ENCODE results near the gene IQCE. TPM values are rescaled to one million over a fixed set of nuclear protein-coding genes. Genes with fewer than 3 reads are reported as not detected.

Gene IQCE
- total and polyA plus RNA-seq, 11 donors, result 5.0 to 14.1 (median 10.3) TPM

- intact Hi-C loops (cut with DNase I), result loop anchor here in 3 of 10 donors (2.0 to 5.0 kb wide), 3 partner anchors 21 to 56 kb away; no protein-coding TSS in a partner anchor
- Histone ChIP-seq H3K4me3 (no peak overlapping the region), H3K27ac (peak overlapping the region in 8 of 12 donors; percentile 71 to 91 (median 84)), H3K36me3 (peaks cover 0 to 11% (median 5%) of the 10 kb centered on the region in 9 donors), H3K9me3 (no peaks in the 10 kb centered on the region), H3K4me1 (peaks cover 3 to 44% (median 28%) of the 10 kb centered on the region in 12 donors), H3K27me3 (no peaks in the 10 kb centered on the region)
- TF ChIP-seq CTCF (IDR thresholded peaks at IDR 0.05) (peak in 1 of 12 donors; percentile 6), POLR2A (IDR thresholded peaks at IDR 0.05) (no peak)
- ATAC-seq, result no peak
- 86 to 90% (median 88%) methylated on average over 20 to 38 of the region's 38 CpGs for WGBS, 4 donors
- no peak for DNase-seq
Observed at GRCh38 chr7:2605608-2606538, 47.1 kb downstream of the IQCE start.

GRCh38 chr7:2606539-2606936, 47.8 kb downstream of the IQCE start:
- DNase-seq (peak in 1 of 5 donors; percentile 52), ATAC-seq (peak in 2 of 4 donors; percentile 1 to 18)
- no peaks in the 10 kb centered on the region for H3K27me3 ChIP-seq
- TF ChIP-seq CTCF (IDR thresholded peaks at IDR 0.05), result no peak
- no peak for TF ChIP-seq POLR2A (IDR thresholded peaks at IDR 0.05)
- H3K27ac ChIP-seq, result peak overlapping the region in 11 of 12 donors; percentile 68 to 91 (median 81)
- WGBS, 4 donors, result 55 to 73% (median 61%) methylated on average over 16 of the region's 16 CpGs
- H3K4me1 ChIP-seq, result peaks cover 3 to 49% (median 28%) of the 10 kb centered on the region in 12 donors
- peak overlapping the region in 5 of 12 donors; percentile 7 to 21 (median 13) for H3K4me3 ChIP-seq
- peaks cover 0 to 4% (median 0%) of the 10 kb centered on the region in 9 donors for H3K36me3 ChIP-seq
- intact Hi-C loops (cut with DNase I), result loop anchor here in 3 of 10 donors (2.0 to 5.0 kb wide), 3 partner anchors 20 to 56 kb away; no protein-coding TSS in a partner anchor
- no peaks in the 10 kb centered on the region for H3K9me3 ChIP-seq

- Histone ChIP-seq H3K4me1 (peaks cover 3 to 51% (median 28%) of the 10 kb centered on the region in 12 donors), H3K36me3 (peaks cover 0 to 3% (median 0%) of the 10 kb centered on the region in 9 donors), H3K27me3 (no peaks in the 10 kb centered on the region), H3K4me3 (peak overlapping the region in 6 of 12 donors; percentile 7 to 21 (median 12)), H3K27ac (peak overlapping the region; percentile 68 to 91 (median 80)), H3K9me3 (no peaks in the 10 kb centered on the region)
- 54 to 66% (median 64%) methylated on average over 23 to 26 of the region's 26 CpGs for WGBS, 4 donors
- ATAC-seq, result peak; percentile 81 to 91 (median 86)
- intact Hi-C loops (cut with DNase I), result loop anchor here in 3 of 10 donors (2.0 to 5.0 kb wide), 3 partner anchors 19 to 55 kb away; no protein-coding TSS in a partner anchor
- DNase-seq, result peak; percentile 83 to 91 (median 86)
- TF ChIP-seq CTCF (IDR thresholded peaks at IDR 0.05), result no peak
- TF ChIP-seq POLR2A (IDR thresholded peaks at IDR 0.05), result peak in 1 of 2 donors; percentile 31
Observed at GRCh38 chr7:2607122-2607922, 48.5 kb downstream of the IQCE start.
